GM18951 (cell line): ENCODE results near the gene SENP1.

Source experiments
- POLR2A ChIP-seq: IDR thresholded peaks from 4 replicates; pipeline ENCODE4 v1.6.1; 2011; ENCODE audit warnings: mild to moderate bottlenecking; ENCODE audit not compliant: insufficient read length, insufficient read depth; ENCODE audit errors: extremely low read depth
- in situ Hi-C: fragments of 300-500 bp; cut with MboI; formaldehyde crosslinking; loops from one replicate; pipeline ENCODE4 v1.12.0; 2022; ENCODE audit warnings: low sequenced_read_pairs, mixed read lengths, inconsistent platforms; ENCODE audit not compliant: unreplicated experiment

Gene SENP1

GRCh38 chr12:48022180-48022521, 83.7 kb downstream of the SENP1 start:
- no peak for TF ChIP-seq POLR2A

GRCh38 chr12:48021485-48022179, 84.2 kb downstream of the SENP1 start:
- in situ Hi-C loops, result no loop called here

More at GRCh38 chr12:48022180-48022521, 83.7 kb downstream of the SENP1 start:
- in situ Hi-C loops, result no loop called here

GRCh38 chr12:48019639-48020265, 86.1 kb downstream of the SENP1 start:
- in situ Hi-C loops, result no loop called here
- no peak for TF ChIP-seq POLR2A

More at GRCh38 chr12:48021485-48022179, 84.2 kb downstream of the SENP1 start:
- no peak for TF ChIP-seq POLR2A

- in situ Hi-C loops, result no loop called here
- no peak for TF ChIP-seq POLR2A
Measured at GRCh38 chr12:48018618-48018995, 87.3 kb downstream of the SENP1 start.

GRCh38 chr12:48017921-48018617, 87.8 kb downstream of the SENP1 start:
- no peak for TF ChIP-seq POLR2A
- in situ Hi-C loops, result no loop called here

- TF ChIP-seq POLR2A, result no peak
- in situ Hi-C loops, result no loop called here
Measured at GRCh38 chr12:48017496-48017895, 88.4 kb downstream of the SENP1 start.

GRCh38 chr12:48016373-48017020, 89.4 kb downstream of the SENP1 start:
- in situ Hi-C loops, result no loop called here
- TF ChIP-seq POLR2A, result no peak

GRCh38 chr12:48015954-48016353, 89.9 kb downstream of the SENP1 start:
- in situ Hi-C loops, result no loop called here
- no peak for TF ChIP-seq POLR2A

GRCh38 chr12:48015129-48015528, 90.8 kb downstream of the SENP1 start:
- TF ChIP-seq POLR2A, result no peak
- in situ Hi-C loops, result no loop called here

- no peak for TF ChIP-seq POLR2A
- in situ Hi-C loops, result no loop called here
Measured at GRCh38 chr12:48013287-48013686, 92.6 kb downstream of the SENP1 start.

GRCh38 chr12:48012070-48012469, 93.8 kb downstream of the SENP1 start:
- TF ChIP-seq POLR2A, result no peak
- in situ Hi-C loops, result no loop called here

- in situ Hi-C loops, result no loop called here
- no peak for TF ChIP-seq POLR2A
Measured at GRCh38 chr12:48010366-48010970, 95.4 kb downstream of the SENP1 start.

GRCh38 chr12:48009471-48009870, 96.4 kb downstream of the SENP1 start:
- in situ Hi-C loops, result no loop called here
- TF ChIP-seq POLR2A, result no peak
